ENCODE data around the gene CD200.

Gene CD200

DNA sequence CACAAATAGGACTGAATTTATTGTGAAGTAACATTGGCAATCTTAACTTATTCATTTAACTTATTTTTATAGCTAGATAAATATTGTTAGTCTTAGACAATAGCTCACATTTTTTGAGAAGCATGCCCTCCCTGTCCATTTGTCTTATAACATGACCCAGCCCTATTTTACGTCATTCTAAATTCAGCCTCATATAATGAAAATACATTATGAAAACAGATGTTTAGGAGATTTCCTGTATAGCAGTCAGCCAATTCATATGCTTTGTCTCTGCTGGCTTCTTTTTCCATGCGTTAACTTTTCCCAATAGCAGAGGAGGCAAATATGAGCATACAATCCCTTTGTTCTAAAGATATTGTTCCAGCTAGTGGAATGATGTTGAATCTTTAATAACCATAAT, 29.3 kb downstream of the CD200 start:
- no peaks in the 10 kb centered on the region for H3K9me3 ChIP-seq (replicated peaks; ENCODE audit: insufficient read depth, low read length)
- H3K27ac ChIP-seq (ENCODE audit: low read length), result no peak overlapping the region
- peaks cover 5% of the 10 kb centered on the region; the same call in 1 of the 2 replicates for H3F3A ChIP-seq (ENCODE audit: insufficient read depth, low read length)
- no peak overlapping the region for H2AFZ ChIP-seq (ENCODE audit: low read length)
- no peaks in the 10 kb centered on the region for H3K27me3 ChIP-seq (replicated peaks; ENCODE audit: insufficient read depth, low read length)
- no peaks in the 10 kb centered on the region for H3K79me2 ChIP-seq (ENCODE audit: low read length)
- no peak for DNase-seq
- no peak overlapping the region for H3K4me2 ChIP-seq (ENCODE audit: low read depth, low read length)
- no peak overlapping the region for H3K4me3 ChIP-seq (ENCODE audit: low read length)
- no peaks in the 10 kb centered on the region for H4K20me1 ChIP-seq (ENCODE audit: insufficient read depth, low read length)
- TF ChIP-seq EZH2phosphoT487 (IDR thresholded peaks at IDR 0.05; ENCODE audit: low read length), result no peak
- TF ChIP-seq, protein P1, sequence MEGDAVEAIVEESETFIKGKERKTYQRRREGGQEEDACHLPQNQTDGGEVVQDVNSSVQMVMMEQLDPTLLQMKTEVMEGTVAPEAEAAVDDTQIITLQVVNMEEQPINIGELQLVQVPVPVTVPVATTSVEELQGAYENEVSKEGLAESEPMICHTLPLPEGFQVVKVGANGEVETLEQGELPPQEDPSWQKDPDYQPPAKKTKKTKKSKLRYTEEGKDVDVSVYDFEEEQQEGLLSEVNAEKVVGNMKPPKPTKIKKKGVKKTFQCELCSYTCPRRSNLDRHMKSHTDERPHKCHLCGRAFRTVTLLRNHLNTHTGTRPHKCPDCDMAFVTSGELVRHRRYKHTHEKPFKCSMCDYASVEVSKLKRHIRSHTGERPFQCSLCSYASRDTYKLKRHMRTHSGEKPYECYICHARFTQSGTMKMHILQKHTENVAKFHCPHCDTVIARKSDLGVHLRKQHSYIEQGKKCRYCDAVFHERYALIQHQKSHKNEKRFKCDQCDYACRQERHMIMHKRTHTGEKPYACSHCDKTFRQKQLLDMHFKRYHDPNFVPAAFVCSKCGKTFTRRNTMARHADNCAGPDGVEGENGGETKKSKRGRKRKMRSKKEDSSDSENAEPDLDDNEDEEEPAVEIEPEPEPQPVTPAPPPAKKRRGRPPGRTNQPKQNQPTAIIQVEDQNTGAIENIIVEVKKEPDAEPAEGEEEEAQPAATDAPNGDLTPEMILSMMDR (IDR thresholded peaks at IDR 0.05; ENCODE audit: low read length), result no peak
- H3K36me3 ChIP-seq (replicated peaks; ENCODE audit: insufficient read depth, low read length), result no peaks in the 10 kb centered on the region
- H3K9ac ChIP-seq (ENCODE audit: low read length), result no peak overlapping the region
- no peaks in the 10 kb centered on the region for H3K9me2 ChIP-seq (replicated peaks; ENCODE audit: insufficient read depth, low read length)
- H3K4me1 ChIP-seq (ENCODE audit: low read length), result peaks cover 14% of the 10 kb centered on the region

GRCh38 chr3:112364291-112364690, 31.3 kb downstream of the CD200 start:
- Histone ChIP-seq H2AFZ (ENCODE audit: low read length) (peak overlapping the region; percentile 64), H3K4me3 (ENCODE audit: low read length) (peak overlapping the region; percentile 11; the same call in 1 of the 2 replicates)

DNA sequence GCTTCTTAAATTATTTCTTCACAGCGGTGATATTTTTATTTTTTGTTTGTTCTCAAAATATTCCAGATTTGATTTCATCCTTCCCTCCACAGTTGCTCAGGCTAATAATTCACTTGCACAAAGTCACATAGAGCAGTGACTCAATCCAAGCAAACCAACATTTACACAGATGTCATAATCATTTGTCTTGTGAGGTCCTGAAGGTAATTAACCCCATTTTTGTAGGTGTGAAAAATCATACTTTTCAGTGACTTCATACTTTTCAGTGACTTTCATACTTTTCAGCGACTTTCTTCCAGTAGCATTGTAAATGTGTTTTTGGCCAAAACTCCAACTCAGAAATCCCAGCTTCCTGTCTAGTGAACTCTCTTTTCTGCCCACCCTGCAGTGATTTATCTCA, 32.1 kb downstream of the CD200 start:
- DNase-seq, result no peak
- H3K9me2 ChIP-seq (replicated peaks; ENCODE audit: insufficient read depth, low read length), result no peaks in the 10 kb centered on the region
- no peaks in the 10 kb centered on the region for H3K27me3 ChIP-seq (replicated peaks; ENCODE audit: insufficient read depth, low read length)
- H3K4me3 ChIP-seq (ENCODE audit: low read length), result no peak overlapping the region
- no peaks in the 10 kb centered on the region for H3K36me3 ChIP-seq (replicated peaks; ENCODE audit: insufficient read depth, low read length)
- H3K4me1 ChIP-seq (ENCODE audit: low read length), result peaks cover 14% of the 10 kb centered on the region
- no peak overlapping the region; the same call in 1 of the 2 replicates for H3K9ac ChIP-seq (ENCODE audit: low read length)
- H3K79me2 ChIP-seq (ENCODE audit: low read length), result no peaks in the 10 kb centered on the region
- peak overlapping the region; percentile 64 for H2AFZ ChIP-seq (ENCODE audit: low read length)
- TF ChIP-seq EZH2 (optimal IDR thresholded peaks at IDR 0.05; ENCODE audit: low read depth, low read length) (no peak), EZH2phosphoT487 (IDR thresholded peaks at IDR 0.05; ENCODE audit: low read length) (no peak)
- TF ChIP-seq, protein P1 (IDR thresholded peaks at IDR 0.05; ENCODE audit: low read length), result no peak
- no peaks in the 10 kb centered on the region for H4K20me1 ChIP-seq (ENCODE audit: insufficient read depth, low read length)
- no peak overlapping the region for H3K27ac ChIP-seq (ENCODE audit: low read length)
- H3F3A ChIP-seq (ENCODE audit: insufficient read depth, low read length), result peaks cover 5% of the 10 kb centered on the region; the same call in 1 of the 2 replicates
- H3K4me2 ChIP-seq (ENCODE audit: low read depth, low read length), result peak overlapping the region; percentile 60
- H3K9me3 ChIP-seq (replicated peaks; ENCODE audit: insufficient read depth, low read length), result no peaks in the 10 kb centered on the region

More at GRCh38 chr3:112364291-112364690, 31.3 kb downstream of the CD200 start:
- Histone ChIP-seq H3K27ac (ENCODE audit: low read length) (peak overlapping the region; percentile 33; the same call in 1 of the 2 replicates), H3K9ac (ENCODE audit: low read length) (peak overlapping the region; percentile 16; the same call in 1 of the 2 replicates), H3K4me2 (ENCODE audit: low read depth, low read length) (peak overlapping the region; percentile 60), H3K36me3 (replicated peaks; ENCODE audit: insufficient read depth, low read length) (no peaks in the 10 kb centered on the region), H4K20me1 (ENCODE audit: insufficient read depth, low read length) (no peaks in the 10 kb centered on the region), H3K9me3 (replicated peaks; ENCODE audit: insufficient read depth, low read length) (no peaks in the 10 kb centered on the region), H3K27me3 (replicated peaks; ENCODE audit: insufficient read depth, low read length) (no peaks in the 10 kb centered on the region), H3K9me2 (replicated peaks; ENCODE audit: insufficient read depth, low read length) (no peaks in the 10 kb centered on the region), H3K4me1 (ENCODE audit: low read length) (peaks cover 14% of the 10 kb centered on the region), H3F3A (ENCODE audit: insufficient read depth, low read length) (peaks cover 5% of the 10 kb centered on the region; the same call in 1 of the 2 replicates), H3K79me2 (ENCODE audit: low read length) (no peaks in the 10 kb centered on the region)
- TF ChIP-seq EZH2 (optimal IDR thresholded peaks at IDR 0.05; ENCODE audit: low read depth, low read length), result no peak
- TF ChIP-seq EZH2phosphoT487 (IDR thresholded peaks at IDR 0.05; ENCODE audit: low read length), result no peak
- TF ChIP-seq, protein P1 (IDR thresholded peaks at IDR 0.05; ENCODE audit: low read length), result no peak
- peak; percentile 70 for DNase-seq
